SK-N-SH treated with all-trans-retinoic acid at 6 μM for 48 hours (cell line): ENCODE results near the gene PIM1.
"Not testable (repeated sequence)": the region's sequence is repeated elsewhere in the genome, so short reads cannot be mapped to it uniquely, and the experiment has no call there.

ENCODE experiments used
- ARNTL ChIP-seq: fragments of 450-650 bp; formaldehyde crosslinking; IDR thresholded peaks from 2 replicates; pipeline ENCODE4 v1.5.0; 2020; ENCODE audit warnings: low read depth, mild to moderate bottlenecking, moderate library complexity, borderline replicate concordance
- CSRNP3 ChIP-seq: fragments of 250-450 bp; sonication (Bioruptor Pico); IDR thresholded peaks from 2 replicates; pipeline ENCODE4 v1.5.1; 2021; ENCODE audit warnings: mild to moderate bottlenecking, moderate library complexity
- GLIS3 ChIP-seq: fragments of 250-450 bp; sonication (Bioruptor Pico); IDR thresholded peaks from 2 replicates; pipeline ENCODE4 v1.5.0; 2020; ENCODE audit warnings: mild to moderate bottlenecking, moderate library complexity
- OSR1 ChIP-seq: fragments of 250-450 bp; sonication (Bioruptor Pico); IDR thresholded peaks from 2 replicates; pipeline ENCODE4 v1.8.0; 2022; ENCODE audit warnings: moderate library complexity, mild to moderate bottlenecking, inconsistent platforms
- PATZ1 ChIP-seq: fragments of 250-450 bp; sonication (Bioruptor Pico); IDR thresholded peaks from 2 replicates; pipeline ENCODE4 v1.8.0; 2020; ENCODE audit warnings: mild to moderate bottlenecking, moderate library complexity, borderline replicate concordance
- TOX ChIP-seq: fragments of 250-450 bp; sonication (Bioruptor Pico); IDR thresholded peaks from 2 replicates; pipeline ENCODE4 v1.8.0; 2021; ENCODE audit warnings: mild to moderate bottlenecking, moderate library complexity, borderline replicate concordance
- TSHZ2 ChIP-seq: fragments of 250-450 bp; sonication (Bioruptor Pico); IDR thresholded peaks from 2 replicates; pipeline ENCODE4 v1.5.0; 2020; ENCODE audit warnings: mild to moderate bottlenecking, moderate library complexity
- ZFP3 ChIP-seq: fragments of 250-450 bp; sonication (Bioruptor Pico); IDR thresholded peaks from 2 replicates; pipeline ENCODE4 v1.5.0; 2020; ENCODE audit warnings: mild to moderate bottlenecking, moderate library complexity
- ZNF565 ChIP-seq: fragments of 450-650 bp; formaldehyde crosslinking; conservative IDR thresholded peaks from 2 replicates; pipeline ENCODE4 v1.5.0; 2020; ENCODE audit warnings: low read depth, mild to moderate bottlenecking, moderate library complexity
- TF ChIP-seq, protein P1 (sequence below): fragments of 250-450 bp; sonication (Bioruptor Pico); IDR thresholded peaks from 2 replicates; pipeline ENCODE4 v1.5.1; 2020; ENCODE audit warnings: low read depth, mild to moderate bottlenecking, moderate library complexity

GRCh38 chr6:37194886-37195285, 24.9 kb downstream of the PIM1 start:
- not testable (repeated sequence) for TF ChIP-seq ZFP3 (CRISPR knock-in tag); ARNTL; PATZ1 (CRISPR knock-in tag); CSRNP3 (CRISPR knock-in tag); OSR1 (CRISPR knock-in tag); TOX (CRISPR knock-in tag); TSHZ2 (CRISPR knock-in tag); GLIS3 (CRISPR knock-in tag); ZNF565 (CRISPR knock-in tag)
- TF ChIP-seq, protein P1, sequence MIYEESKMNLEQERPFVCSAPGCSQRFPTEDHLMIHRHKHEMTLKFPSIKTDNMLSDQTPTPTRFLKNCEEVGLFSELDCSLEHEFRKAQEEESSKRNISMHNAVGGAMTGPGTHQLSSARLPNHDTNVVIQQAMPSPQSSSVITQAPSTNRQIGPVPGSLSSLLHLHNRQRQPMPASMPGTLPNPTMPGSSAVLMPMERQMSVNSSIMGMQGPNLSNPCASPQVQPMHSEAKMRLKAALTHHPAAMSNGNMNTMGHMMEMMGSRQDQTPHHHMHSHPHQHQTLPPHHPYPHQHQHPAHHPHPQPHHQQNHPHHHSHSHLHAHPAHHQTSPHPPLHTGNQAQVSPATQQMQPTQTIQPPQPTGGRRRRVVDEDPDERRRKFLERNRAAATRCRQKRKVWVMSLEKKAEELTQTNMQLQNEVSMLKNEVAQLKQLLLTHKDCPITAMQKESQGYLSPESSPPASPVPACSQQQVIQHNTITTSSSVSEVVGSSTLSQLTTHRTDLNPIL: not testable (repeated sequence)
